Measurements from ENCODE around the gene PLA2G4D.

DNA sequence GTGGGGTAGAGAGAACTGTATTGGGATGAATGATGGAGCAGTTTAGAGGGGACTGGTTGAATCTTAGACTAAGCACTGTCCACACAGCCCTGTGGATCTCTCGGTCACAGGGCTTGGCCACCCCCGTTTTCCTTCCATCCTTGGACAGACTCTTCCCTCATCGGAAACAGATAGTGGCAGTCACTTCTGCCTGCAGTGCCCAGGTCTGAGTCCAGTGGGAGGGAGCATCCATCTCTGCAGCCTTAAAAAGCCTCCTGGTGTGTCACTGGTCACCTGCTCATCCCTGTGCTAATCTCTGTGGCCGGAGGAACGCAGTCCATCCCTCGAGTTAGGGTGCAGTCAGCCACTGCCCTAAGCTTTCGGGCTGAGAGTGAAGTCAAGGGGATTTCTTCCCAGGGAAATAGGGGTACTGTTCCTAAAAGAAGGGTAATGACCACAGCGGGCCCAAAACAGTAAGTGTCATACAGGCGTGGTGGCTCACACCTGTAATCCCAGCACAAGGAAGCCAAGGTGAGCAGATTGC is 32.0 kb downstream of the PLA2G4D start:
- TF ChIP-seq POLR2AphosphoS5 (IDR thresholded peaks at IDR 0.05) (no peak), POLR2A (IDR thresholded peaks at IDR 0.05) (no peak)

All from suprapubic skin (tissue), 4 donors.